ENCODE results near the gene NEIL1.

- TF ChIP-seq EP300 (IDR thresholded peaks at IDR 0.05; ENCODE audit: borderline replicate concordance in 1 of 2, low read depth in 1 of 2, low read length in 1 of 2) (no peak), POLR2AphosphoS5 (IDR thresholded peaks at IDR 0.05; ENCODE audit: low read depth, low read length) (no peak), JUND (IDR thresholded peaks at IDR 0.05) (no peak), GABPA (IDR thresholded peaks at IDR 0.05; ENCODE audit: low read depth) (no peak), NRF1 (IDR thresholded peaks at IDR 0.05; ENCODE audit: low read depth, low read length) (no peak), CTCF (IDR thresholded peaks at IDR 0.05) (no peak), EZH2phosphoT487 (IDR thresholded peaks at IDR 0.05; ENCODE audit: borderline replicate concordance, low read depth) (no peak)
These were observed 25.1 kb upstream of the NEIL1 start for GRCh38 chr15:75321711-75322110.
